ENCODE measurements around the gene KCNH1. TPM values are rescaled to one million over a fixed set of nuclear protein-coding genes. Genes with fewer than 3 reads are reported as not detected.

The KCNH1 gene
- polyA plus RNA-seq, 1 donor from 2014 or later = 3.9 TPM

DNA sequence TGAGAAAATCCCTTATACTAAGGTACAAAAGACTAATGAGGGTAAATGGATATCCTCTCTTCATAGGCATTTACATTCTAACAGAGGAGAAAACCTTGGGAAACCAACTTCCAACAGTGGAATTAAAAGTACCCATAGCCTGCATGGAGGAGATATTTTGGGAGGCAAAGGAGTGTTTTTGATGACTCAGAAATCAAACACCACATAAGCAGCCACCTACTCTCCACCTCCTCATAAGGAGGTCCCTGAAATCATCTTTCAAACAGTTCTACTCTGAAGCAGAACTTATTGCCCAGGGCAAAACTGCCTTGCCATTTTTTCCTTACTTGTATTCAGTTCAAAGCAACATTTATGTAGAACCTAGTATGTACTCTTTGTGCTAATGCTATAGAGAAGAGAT lies 211.3 kb downstream of the KCNH1 start:
- Histone ChIP-seq H3K27me3 (ENCODE audit: insufficient read depth, low read depth, low read length) (no peaks in the 10 kb centered on the region), H3K9ac (ENCODE audit: low read length) (no peak overlapping the region), H4K20me1 (ENCODE audit: insufficient read depth) (no peaks in the 10 kb centered on the region), H3K9me3 (ENCODE audit: low read length) (no peaks in the 10 kb centered on the region), H3K4me3 (ENCODE audit: low read length) (no peak overlapping the region), H3F3A (ENCODE audit: insufficient read depth, low read length, poor library complexity, severe bottlenecking) (no peaks in the 10 kb centered on the region), H3K27ac (ENCODE audit: low read length) (no peak overlapping the region), H3K36me3 (ENCODE audit: insufficient read depth, low read length) (no peaks in the 10 kb centered on the region), H2AFZ (ENCODE audit: low read depth, low read length) (no peak overlapping the region), H3K4me2 (ENCODE audit: low read length) (no peak overlapping the region), H3K9me2 (ENCODE audit: insufficient read depth, low read length) (no peaks in the 10 kb centered on the region), H3K79me2 (replicated peaks; ENCODE audit: insufficient read depth, low read length) (no peaks in the 10 kb centered on the region)
- no peak for TF ChIP-seq TAF1 (IDR thresholded peaks at IDR 0.05; ENCODE audit: low read depth)
- no peak for TF ChIP-seq EP300 (conservative IDR thresholded peaks at IDR 0.05; ENCODE audit: poor library complexity, severe bottlenecking)
- no peak for TF ChIP-seq MXI1 (conservative IDR thresholded peaks at IDR 0.05; ENCODE audit: poor library complexity, severe bottlenecking)
- TF ChIP-seq, protein P1, sequence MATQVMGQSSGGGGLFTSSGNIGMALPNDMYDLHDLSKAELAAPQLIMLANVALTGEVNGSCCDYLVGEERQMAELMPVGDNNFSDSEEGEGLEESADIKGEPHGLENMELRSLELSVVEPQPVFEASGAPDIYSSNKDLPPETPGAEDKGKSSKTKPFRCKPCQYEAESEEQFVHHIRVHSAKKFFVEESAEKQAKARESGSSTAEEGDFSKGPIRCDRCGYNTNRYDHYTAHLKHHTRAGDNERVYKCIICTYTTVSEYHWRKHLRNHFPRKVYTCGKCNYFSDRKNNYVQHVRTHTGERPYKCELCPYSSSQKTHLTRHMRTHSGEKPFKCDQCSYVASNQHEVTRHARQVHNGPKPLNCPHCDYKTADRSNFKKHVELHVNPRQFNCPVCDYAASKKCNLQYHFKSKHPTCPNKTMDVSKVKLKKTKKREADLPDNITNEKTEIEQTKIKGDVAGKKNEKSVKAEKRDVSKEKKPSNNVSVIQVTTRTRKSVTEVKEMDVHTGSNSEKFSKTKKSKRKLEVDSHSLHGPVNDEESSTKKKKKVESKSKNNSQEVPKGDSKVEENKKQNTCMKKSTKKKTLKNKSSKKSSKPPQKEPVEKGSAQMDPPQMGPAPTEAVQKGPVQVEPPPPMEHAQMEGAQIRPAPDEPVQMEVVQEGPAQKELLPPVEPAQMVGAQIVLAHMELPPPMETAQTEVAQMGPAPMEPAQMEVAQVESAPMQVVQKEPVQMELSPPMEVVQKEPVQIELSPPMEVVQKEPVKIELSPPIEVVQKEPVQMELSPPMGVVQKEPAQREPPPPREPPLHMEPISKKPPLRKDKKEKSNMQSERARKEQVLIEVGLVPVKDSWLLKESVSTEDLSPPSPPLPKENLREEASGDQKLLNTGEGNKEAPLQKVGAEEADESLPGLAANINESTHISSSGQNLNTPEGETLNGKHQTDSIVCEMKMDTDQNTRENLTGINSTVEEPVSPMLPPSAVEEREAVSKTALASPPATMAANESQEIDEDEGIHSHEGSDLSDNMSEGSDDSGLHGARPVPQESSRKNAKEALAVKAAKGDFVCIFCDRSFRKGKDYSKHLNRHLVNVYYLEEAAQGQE (IDR thresholded peaks at IDR 0.05; ENCODE audit: borderline replicate concordance) = no peak
- TF ChIP-seq EZH2 (IDR thresholded peaks at IDR 0.05; ENCODE audit: borderline replicate concordance, insufficient read depth, low read length, poor library complexity, severe bottlenecking) = no peak
- TF ChIP-seq SMC3 (conservative IDR thresholded peaks at IDR 0.05; ENCODE audit: poor library complexity) = no peak
- no peak for TF ChIP-seq RAD21 (conservative IDR thresholded peaks at IDR 0.05)
- TF ChIP-seq, protein P2, sequence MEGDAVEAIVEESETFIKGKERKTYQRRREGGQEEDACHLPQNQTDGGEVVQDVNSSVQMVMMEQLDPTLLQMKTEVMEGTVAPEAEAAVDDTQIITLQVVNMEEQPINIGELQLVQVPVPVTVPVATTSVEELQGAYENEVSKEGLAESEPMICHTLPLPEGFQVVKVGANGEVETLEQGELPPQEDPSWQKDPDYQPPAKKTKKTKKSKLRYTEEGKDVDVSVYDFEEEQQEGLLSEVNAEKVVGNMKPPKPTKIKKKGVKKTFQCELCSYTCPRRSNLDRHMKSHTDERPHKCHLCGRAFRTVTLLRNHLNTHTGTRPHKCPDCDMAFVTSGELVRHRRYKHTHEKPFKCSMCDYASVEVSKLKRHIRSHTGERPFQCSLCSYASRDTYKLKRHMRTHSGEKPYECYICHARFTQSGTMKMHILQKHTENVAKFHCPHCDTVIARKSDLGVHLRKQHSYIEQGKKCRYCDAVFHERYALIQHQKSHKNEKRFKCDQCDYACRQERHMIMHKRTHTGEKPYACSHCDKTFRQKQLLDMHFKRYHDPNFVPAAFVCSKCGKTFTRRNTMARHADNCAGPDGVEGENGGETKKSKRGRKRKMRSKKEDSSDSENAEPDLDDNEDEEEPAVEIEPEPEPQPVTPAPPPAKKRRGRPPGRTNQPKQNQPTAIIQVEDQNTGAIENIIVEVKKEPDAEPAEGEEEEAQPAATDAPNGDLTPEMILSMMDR (IDR thresholded peaks at IDR 0.05; ENCODE audit: poor library complexity, severe bottlenecking) = no peak

DNA sequence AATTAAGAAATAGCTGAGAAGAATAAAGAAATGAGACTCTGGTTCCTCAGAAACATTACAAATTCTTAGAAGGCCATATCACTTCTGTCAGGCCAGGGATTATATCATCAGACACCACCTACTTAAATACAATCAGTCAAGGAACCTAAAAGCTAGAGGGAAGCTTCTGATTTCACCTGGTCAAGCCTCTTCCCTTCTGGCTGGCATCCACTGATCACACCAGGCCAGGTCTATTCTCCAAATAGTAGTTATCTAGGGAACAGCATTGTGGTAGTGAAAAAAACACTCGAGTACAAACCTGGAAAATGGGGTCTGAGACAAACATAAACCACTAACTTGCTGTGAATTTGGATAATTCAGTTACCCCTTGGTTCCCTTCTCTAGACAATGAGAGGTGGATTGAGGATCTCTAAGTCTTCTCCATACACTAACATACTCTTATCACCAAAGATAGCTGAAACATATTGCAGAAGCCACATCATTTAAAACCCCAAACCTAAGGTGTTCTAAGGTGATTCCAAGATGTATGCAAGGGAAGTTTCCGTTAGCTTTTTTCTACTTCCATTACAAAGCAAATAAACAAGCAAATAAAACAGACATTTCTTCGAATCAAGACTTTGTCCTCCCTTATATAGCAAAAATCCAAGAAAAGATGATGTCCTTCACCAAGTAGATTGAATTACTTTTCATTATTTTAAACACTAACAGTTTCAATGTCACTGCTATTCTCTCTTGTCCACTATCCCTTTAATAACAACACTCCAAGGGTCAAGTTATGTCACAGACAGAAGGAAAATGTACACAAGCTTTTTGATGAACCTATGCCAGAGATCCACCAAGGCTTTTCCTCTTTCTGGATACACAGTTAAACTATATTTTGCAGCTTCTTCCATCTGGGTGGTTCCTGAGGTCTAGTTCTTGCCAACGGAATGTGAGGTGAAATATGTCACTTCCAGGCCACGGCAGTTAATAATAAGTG lies 212.9 kb downstream of the KCNH1 start:
- Histone ChIP-seq H3K27me3 (ENCODE audit: insufficient read depth, low read depth, low read length) (no peaks in the 10 kb centered on the region), H3K9me2 (ENCODE audit: insufficient read depth, low read length) (no peaks in the 10 kb centered on the region), H3K36me3 (ENCODE audit: insufficient read depth, low read length) (no peaks in the 10 kb centered on the region), H2AFZ (ENCODE audit: low read depth, low read length) (no peak overlapping the region), H4K20me1 (ENCODE audit: insufficient read depth) (no peaks in the 10 kb centered on the region), H3K4me2 (ENCODE audit: low read length) (no peak overlapping the region), H3K4me3 (ENCODE audit: low read length) (no peak overlapping the region), H3K27ac (ENCODE audit: low read length) (no peak overlapping the region), H3K9me3 (ENCODE audit: low read length) (no peaks in the 10 kb centered on the region), H3K79me2 (replicated peaks; ENCODE audit: insufficient read depth, low read length) (no peaks in the 10 kb centered on the region), H3F3A (ENCODE audit: insufficient read depth, low read length, poor library complexity, severe bottlenecking) (no peaks in the 10 kb centered on the region), H3K9ac (ENCODE audit: low read length) (no peak overlapping the region)
- TF ChIP-seq, protein P1 (IDR thresholded peaks at IDR 0.05; ENCODE audit: borderline replicate concordance) = no peak
- TF ChIP-seq MXI1 (conservative IDR thresholded peaks at IDR 0.05; ENCODE audit: poor library complexity, severe bottlenecking) (no peak), SMC3 (conservative IDR thresholded peaks at IDR 0.05; ENCODE audit: poor library complexity) (no peak), EZH2 (IDR thresholded peaks at IDR 0.05; ENCODE audit: borderline replicate concordance, insufficient read depth, low read length, poor library complexity, severe bottlenecking) (no peak), RAD21 (conservative IDR thresholded peaks at IDR 0.05) (no peak), EP300 (conservative IDR thresholded peaks at IDR 0.05; ENCODE audit: poor library complexity, severe bottlenecking) (no peak), POLR2AphosphoS5 (IDR thresholded peaks at IDR 0.05) (no peak), TAF1 (IDR thresholded peaks at IDR 0.05; ENCODE audit: low read depth) (no peak)
- TF ChIP-seq, protein P2 (IDR thresholded peaks at IDR 0.05; ENCODE audit: poor library complexity, severe bottlenecking) = no peak

Measured in neural cell (in vitro differentiated cells).